ENCODE measurements around the gene PRXL2B.

Gene PRXL2B

GRCh38 chr1:2595812-2596529, 9.4 kb downstream of the PRXL2B start:
- DNase-seq (ENCODE audit: low spot score) = no peak
- TF ChIP-seq CTCF (IDR thresholded peaks at IDR 0.05; ENCODE audit: borderline replicate concordance, control extremely low read depth, extremely low read depth, insufficient read depth, missing control alignments) = no peak
- in situ Hi-C loops (cut with MboI; ENCODE audit: low sequenced_read_pairs, unreplicated experiment) = no loop called here

- TF ChIP-seq CTCF (IDR thresholded peaks at IDR 0.05; ENCODE audit: borderline replicate concordance, control extremely low read depth, extremely low read depth, insufficient read depth, missing control alignments) = no peak
- DNase-seq (ENCODE audit: low spot score) = no peak
- in situ Hi-C loops (cut with MboI; ENCODE audit: low sequenced_read_pairs, unreplicated experiment) = no loop called here
These were observed 10.2 kb downstream of the PRXL2B start for GRCh38 chr1:2596530-2597333.

- TF ChIP-seq CTCF (IDR thresholded peaks at IDR 0.05; ENCODE audit: borderline replicate concordance, control extremely low read depth, extremely low read depth, insufficient read depth, missing control alignments) = no peak
- no peak for DNase-seq (ENCODE audit: low spot score)
- in situ Hi-C loops (cut with MboI; ENCODE audit: low sequenced_read_pairs, unreplicated experiment) = no loop called here
These were observed 11.1 kb downstream of the PRXL2B start for GRCh38 chr1:2597441-2598328.

- in situ Hi-C loops (cut with MboI; ENCODE audit: low sequenced_read_pairs, unreplicated experiment) = no loop called here
- no peak for TF ChIP-seq CTCF (IDR thresholded peaks at IDR 0.05; ENCODE audit: borderline replicate concordance, control extremely low read depth, extremely low read depth, insufficient read depth, missing control alignments)
- no peak for DNase-seq (ENCODE audit: low spot score)
These were observed 11.9 kb downstream of the PRXL2B start for GRCh38 chr1:2598329-2598931.

- DNase-seq (ENCODE audit: low spot score) = no peak
- no peak for TF ChIP-seq CTCF (IDR thresholded peaks at IDR 0.05; ENCODE audit: borderline replicate concordance, control extremely low read depth, extremely low read depth, insufficient read depth, missing control alignments)
- in situ Hi-C loops (cut with MboI; ENCODE audit: low sequenced_read_pairs, unreplicated experiment) = no loop called here
These were observed 15.2 kb downstream of the PRXL2B start for GRCh38 chr1:2601721-2602303.
